WTC11 (cell line): Measurements from ENCODE around the gene PKIG. TPM values are rescaled to one million over a fixed set of nuclear protein-coding genes. Genes with fewer than 3 reads are reported as not detected.

Experiments used
- ATAC-seq: fragments of 200-7000 bp; cut with Tn5 transposase; 2 replicates; pipeline ENCODE4 v1.10.0; 2021; ENCODE audit warnings: mild to moderate bottlenecking, moderate library complexity
- CTCF ChIA-PET: fragments of 300-600 bp; sonication (Branson Sonifier 250); formaldehyde crosslinking; loops from one replicate; lab custom pipeline; 2021; ENCODE audit warnings: antibody characterized with exemption; lab: Charles Lee
- POLR2A ChIA-PET: fragments of 350-600 bp; sonication (Branson Sonifier 250); formaldehyde crosslinking; loops from one replicate; lab custom pipeline; 2021; ENCODE audit warnings: antibody characterized with exemption; lab: Charles Lee
- DNase-seq: peaks from one replicate; pipeline ENCODE4 v3.0.0; 2021; ENCODE audit warnings: low spot score
- H3K27ac Mint-ChIP-seq: 2 replicates; pipeline ENCODE4 v1.8.0; 2021; ENCODE audit warnings: mixed read lengths
- H3K27me3 Mint-ChIP-seq: 2 replicates; pipeline ENCODE4 v1.8.0; 2021; ENCODE audit warnings: low read depth, mild to moderate bottlenecking, moderate library complexity, mixed read lengths
- H3K36me3 Mint-ChIP-seq: 2 replicates; pipeline ENCODE4 v1.8.0; 2021; ENCODE audit warnings: mixed read lengths
- H3K4me1 Mint-ChIP-seq: 2 replicates; pipeline ENCODE4 v1.8.0; 2022; ENCODE audit warnings: mixed read lengths
- H3K4me3 Mint-ChIP-seq: 2 replicates; pipeline ENCODE4 v1.8.0; 2021; ENCODE audit warnings: mild to moderate bottlenecking, moderate library complexity, mixed read lengths
- H3K9me3 Mint-ChIP-seq: 2 replicates; pipeline ENCODE4 v1.8.0; 2021; ENCODE audit warnings: mixed read lengths
- ATF1 ChIP-seq: sonication (generic); formaldehyde crosslinking; IDR thresholded peaks from 2 replicates; pipeline ENCODE4 v1.8.1; 2023; ENCODE audit warnings: mild to moderate bottlenecking, moderate library complexity, missing genetic modification reagents
- CREB1 ChIP-seq: sonication (generic); formaldehyde crosslinking; IDR thresholded peaks from 2 replicates; pipeline ENCODE4 v1.8.0; 2023; ENCODE audit warnings: mild to moderate bottlenecking, missing genetic modification reagents
- ELF4 ChIP-seq: sonication (generic); formaldehyde crosslinking; IDR thresholded peaks from 2 replicates; pipeline ENCODE4 v1.8.1; 2022; ENCODE audit warnings: low read depth, mild to moderate bottlenecking, moderate library complexity, missing genetic modification reagents
- ESRRA ChIP-seq: sonication (generic); formaldehyde crosslinking; IDR thresholded peaks from 2 replicates; pipeline ENCODE4 v1.8.1; 2022; ENCODE audit warnings: mild to moderate bottlenecking, missing genetic modification reagents, borderline replicate concordance
- FOXP1 ChIP-seq: sonication (generic); formaldehyde crosslinking; IDR thresholded peaks from 2 replicates; pipeline ENCODE4 v1.8.0; 2022; ENCODE audit warnings: missing genetic modification reagents, mild to moderate bottlenecking, moderate library complexity, borderline replicate concordance
- HMGA2 ChIP-seq: fragments of 250-450 bp; sonication (Bioruptor Pico); IDR thresholded peaks from 2 replicates; pipeline ENCODE4 v1.4.0; 2021; ENCODE audit warnings: mild to moderate bottlenecking, moderate library complexity
- IRF1 ChIP-seq: sonication (generic); formaldehyde crosslinking; IDR thresholded peaks from 2 replicates; pipeline ENCODE4 v1.8.0; 2023; ENCODE audit warnings: missing genetic modification reagents
- JUN ChIP-seq: sonication (generic); formaldehyde crosslinking; IDR thresholded peaks from 2 replicates; pipeline ENCODE4 v1.8.0; 2023; ENCODE audit warnings: mild to moderate bottlenecking, missing genetic modification reagents
- KAT7 ChIP-seq: sonication (generic); formaldehyde crosslinking; IDR thresholded peaks from 2 replicates; pipeline ENCODE4 v1.8.1; 2023; ENCODE audit warnings: missing genetic modification reagents, mild to moderate bottlenecking, borderline replicate concordance
- MAX ChIP-seq: sonication (generic); formaldehyde crosslinking; IDR thresholded peaks from 2 replicates; pipeline ENCODE4 v1.8.0; 2022; ENCODE audit warnings: mild to moderate bottlenecking, missing genetic modification reagents
- MLX ChIP-seq: sonication (generic); formaldehyde crosslinking; IDR thresholded peaks from 2 replicates; pipeline ENCODE4 v1.8.1; 2023; ENCODE audit warnings: mild to moderate bottlenecking, missing genetic modification reagents, moderate library complexity
- NR2C2 ChIP-seq: sonication (generic); formaldehyde crosslinking; IDR thresholded peaks from 2 replicates; pipeline ENCODE4 v1.8.0; 2022; ENCODE audit warnings: mild to moderate bottlenecking, missing genetic modification reagents
- SMAD4 ChIP-seq: sonication (generic); formaldehyde crosslinking; IDR thresholded peaks from 2 replicates; pipeline ENCODE4 v1.8.0; 2022; ENCODE audit warnings: mild to moderate bottlenecking, missing genetic modification reagents
- USF2 ChIP-seq: sonication (generic); formaldehyde crosslinking; IDR thresholded peaks from 2 replicates; pipeline ENCODE4 v1.8.1; 2023; ENCODE audit warnings: mild to moderate bottlenecking, missing genetic modification reagents, moderate library complexity
- ZBTB21 ChIP-seq: sonication (generic); formaldehyde crosslinking; IDR thresholded peaks from 2 replicates; pipeline ENCODE4 v1.8.1; 2023; ENCODE audit warnings: mild to moderate bottlenecking, missing genetic modification reagents, borderline replicate concordance
- ZNF219 ChIP-seq: sonication (generic); formaldehyde crosslinking; IDR thresholded peaks from 2 replicates; pipeline ENCODE4 v1.8.0; 2023; ENCODE audit warnings: missing genetic modification reagents, mild to moderate bottlenecking, borderline replicate concordance
- ZNF396 ChIP-seq: fragments of 250-450 bp; sonication (Bioruptor Pico); IDR thresholded peaks from 2 replicates; pipeline ENCODE4 v1.8.0; 2021; ENCODE audit warnings: mild to moderate bottlenecking, moderate library complexity, borderline replicate concordance
- total RNA-seq: library from RNA; stranded (reverse); gene quantifications from 3 replicates; pipeline ENCODE4 v1.2.3, GENCODE V29; 2021
- TF ChIP-seq, protein P1 (sequence below): fragments of 200-600 bp; IDR thresholded peaks from 2 replicates; pipeline ENCODE4 v1.8.0; 2022; ENCODE audit warnings: antibody characterized with exemption
- TF ChIP-seq, protein P2 (sequence below): sonication (generic); formaldehyde crosslinking; IDR thresholded peaks from 2 replicates; pipeline ENCODE4 v1.8.0; 2022; ENCODE audit warnings: mild to moderate bottlenecking, missing genetic modification reagents
- TF ChIP-seq, protein P3 (sequence below): sonication (generic); formaldehyde crosslinking; conservative IDR thresholded peaks from 2 replicates; pipeline ENCODE4 v1.8.1; 2022; ENCODE audit warnings: mild to moderate bottlenecking, missing genetic modification reagents
- TF ChIP-seq, protein P4 (sequence below): fragments of 250-450 bp; sonication (Bioruptor Pico); IDR thresholded peaks from 2 replicates; pipeline ENCODE4 v1.8.0; 2021; ENCODE audit warnings: mild to moderate bottlenecking
- TF ChIP-seq, protein P5 (sequence below): sonication (generic); formaldehyde crosslinking; conservative IDR thresholded peaks from 2 replicates; pipeline ENCODE4 v1.8.1; 2023; ENCODE audit warnings: mild to moderate bottlenecking, low read depth, missing genetic modification reagents, moderate library complexity

PKIG gene
- total RNA-seq, 1 experiment from 2014 or later: 22.7 TPM

GRCh38 chr20:44620030-44620429, 37.7 kb downstream of the PKIG start:
- ATAC-seq: no peak
- Mint-ChIP-seq H3K27me3 (peaks cover 96% of the 10 kb centered on the region), H3K4me3 (no peak overlapping the region), H3K9me3 (no peaks in the 10 kb centered on the region), H3K36me3 (peaks cover 68% of the 10 kb centered on the region), H3K4me1 (peaks cover 33% of the 10 kb centered on the region), H3K27ac (no peak overlapping the region)
- TF ChIP-seq HMGA2 (CRISPR knock-in tag) (no peak), CREB1 (CRISPR knock-in tag) (no peak), JUN (CRISPR knock-in tag) (no peak), ZNF396 (CRISPR knock-in tag) (no peak), NR2C2 (CRISPR knock-in tag) (no peak), FOXP1 (no peak), ESRRA (no peak), ZBTB21 (CRISPR knock-in tag) (no peak), USF2 (CRISPR knock-in tag) (no peak)
- TF ChIP-seq, protein P1, sequence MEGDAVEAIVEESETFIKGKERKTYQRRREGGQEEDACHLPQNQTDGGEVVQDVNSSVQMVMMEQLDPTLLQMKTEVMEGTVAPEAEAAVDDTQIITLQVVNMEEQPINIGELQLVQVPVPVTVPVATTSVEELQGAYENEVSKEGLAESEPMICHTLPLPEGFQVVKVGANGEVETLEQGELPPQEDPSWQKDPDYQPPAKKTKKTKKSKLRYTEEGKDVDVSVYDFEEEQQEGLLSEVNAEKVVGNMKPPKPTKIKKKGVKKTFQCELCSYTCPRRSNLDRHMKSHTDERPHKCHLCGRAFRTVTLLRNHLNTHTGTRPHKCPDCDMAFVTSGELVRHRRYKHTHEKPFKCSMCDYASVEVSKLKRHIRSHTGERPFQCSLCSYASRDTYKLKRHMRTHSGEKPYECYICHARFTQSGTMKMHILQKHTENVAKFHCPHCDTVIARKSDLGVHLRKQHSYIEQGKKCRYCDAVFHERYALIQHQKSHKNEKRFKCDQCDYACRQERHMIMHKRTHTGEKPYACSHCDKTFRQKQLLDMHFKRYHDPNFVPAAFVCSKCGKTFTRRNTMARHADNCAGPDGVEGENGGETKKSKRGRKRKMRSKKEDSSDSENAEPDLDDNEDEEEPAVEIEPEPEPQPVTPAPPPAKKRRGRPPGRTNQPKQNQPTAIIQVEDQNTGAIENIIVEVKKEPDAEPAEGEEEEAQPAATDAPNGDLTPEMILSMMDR: no peak
- ChIA-PET CTCF (no interaction called here), POLR2A (no interaction called here)
- no peak for DNase-seq

- H3K27me3 Mint-ChIP-seq: peaks cover 83% of the 10 kb centered on the region
- CTCF ChIA-PET: interaction anchor here (0.7 kb wide), 1 partner anchor 232 kb away, joined by 3 read pairs; no protein-coding TSS in a partner anchor
- peaks cover 20% of the 10 kb centered on the region for H3K4me1 Mint-ChIP-seq
- POLR2A ChIA-PET: no interaction called here
- ATAC-seq: no peak
- no peak overlapping the region for H3K27ac Mint-ChIP-seq
- H3K36me3 Mint-ChIP-seq: peaks cover 62% of the 10 kb centered on the region
- H3K9me3 Mint-ChIP-seq: no peaks in the 10 kb centered on the region
- DNase-seq: no peak
- TF ChIP-seq CREB1 (CRISPR knock-in tag) (no peak), ZNF219 (CRISPR knock-in tag) (no peak), ATF1 (CRISPR knock-in tag) (no peak), ZBTB21 (CRISPR knock-in tag) (no peak), ELF4 (CRISPR knock-in tag) (no peak)
- H3K4me3 Mint-ChIP-seq: no peak overlapping the region
Measured at GRCh38 chr20:44621325-44621724, 38.9 kb downstream of the PKIG start.

DNA sequence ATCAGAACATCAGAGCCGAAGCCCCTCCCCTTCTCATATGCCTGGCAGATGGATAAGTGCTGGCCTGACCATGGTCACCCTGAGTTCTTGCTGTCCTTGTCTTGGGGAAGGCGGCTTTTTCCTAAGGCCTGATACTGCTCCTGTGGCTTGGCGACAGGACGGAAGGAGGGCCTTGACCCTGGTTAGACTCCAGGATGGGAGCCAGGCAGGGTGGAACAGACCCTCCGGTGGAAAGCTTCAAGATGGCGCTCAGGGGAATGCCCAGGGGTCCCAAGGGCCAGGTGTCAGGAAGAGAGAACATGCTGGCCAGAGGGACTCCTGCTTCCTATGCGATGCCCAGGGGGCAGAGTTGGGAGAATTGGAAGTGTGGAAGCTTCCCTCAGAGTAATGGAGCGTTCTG, 39.6 kb downstream of the PKIG start:
- TF ChIP-seq MLX (CRISPR knock-in tag) (no peak), SMAD4 (CRISPR knock-in tag) (no peak), MAX (CRISPR knock-in tag) (no peak), ZBTB21 (CRISPR knock-in tag) (no peak), FOXP1 (no peak), IRF1 (CRISPR knock-in tag) (no peak), KAT7 (no peak)
- TF ChIP-seq, protein P2, sequence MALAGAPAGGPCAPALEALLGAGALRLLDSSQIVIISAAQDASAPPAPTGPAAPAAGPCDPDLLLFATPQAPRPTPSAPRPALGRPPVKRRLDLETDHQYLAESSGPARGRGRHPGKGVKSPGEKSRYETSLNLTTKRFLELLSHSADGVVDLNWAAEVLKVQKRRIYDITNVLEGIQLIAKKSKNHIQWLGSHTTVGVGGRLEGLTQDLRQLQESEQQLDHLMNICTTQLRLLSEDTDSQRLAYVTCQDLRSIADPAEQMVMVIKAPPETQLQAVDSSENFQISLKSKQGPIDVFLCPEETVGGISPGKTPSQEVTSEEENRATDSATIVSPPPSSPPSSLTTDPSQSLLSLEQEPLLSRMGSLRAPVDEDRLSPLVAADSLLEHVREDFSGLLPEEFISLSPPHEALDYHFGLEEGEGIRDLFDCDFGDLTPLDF (CRISPR knock-in tag): no peak
- TF ChIP-seq, protein P3, sequence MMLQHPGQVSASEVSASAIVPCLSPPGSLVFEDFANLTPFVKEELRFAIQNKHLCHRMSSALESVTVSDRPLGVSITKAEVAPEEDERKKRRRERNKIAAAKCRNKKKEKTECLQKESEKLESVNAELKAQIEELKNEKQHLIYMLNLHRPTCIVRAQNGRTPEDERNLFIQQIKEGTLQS: no peak
- TF ChIP-seq, protein P4, sequence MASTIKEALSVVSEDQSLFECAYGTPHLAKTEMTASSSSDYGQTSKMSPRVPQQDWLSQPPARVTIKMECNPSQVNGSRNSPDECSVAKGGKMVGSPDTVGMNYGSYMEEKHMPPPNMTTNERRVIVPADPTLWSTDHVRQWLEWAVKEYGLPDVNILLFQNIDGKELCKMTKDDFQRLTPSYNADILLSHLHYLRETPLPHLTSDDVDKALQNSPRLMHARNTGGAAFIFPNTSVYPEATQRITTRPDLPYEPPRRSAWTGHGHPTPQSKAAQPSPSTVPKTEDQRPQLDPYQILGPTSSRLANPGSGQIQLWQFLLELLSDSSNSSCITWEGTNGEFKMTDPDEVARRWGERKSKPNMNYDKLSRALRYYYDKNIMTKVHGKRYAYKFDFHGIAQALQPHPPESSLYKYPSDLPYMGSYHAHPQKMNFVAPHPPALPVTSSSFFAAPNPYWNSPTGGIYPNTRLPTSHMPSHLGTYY (CRISPR knock-in tag): no peak
- TF ChIP-seq, protein P5, sequence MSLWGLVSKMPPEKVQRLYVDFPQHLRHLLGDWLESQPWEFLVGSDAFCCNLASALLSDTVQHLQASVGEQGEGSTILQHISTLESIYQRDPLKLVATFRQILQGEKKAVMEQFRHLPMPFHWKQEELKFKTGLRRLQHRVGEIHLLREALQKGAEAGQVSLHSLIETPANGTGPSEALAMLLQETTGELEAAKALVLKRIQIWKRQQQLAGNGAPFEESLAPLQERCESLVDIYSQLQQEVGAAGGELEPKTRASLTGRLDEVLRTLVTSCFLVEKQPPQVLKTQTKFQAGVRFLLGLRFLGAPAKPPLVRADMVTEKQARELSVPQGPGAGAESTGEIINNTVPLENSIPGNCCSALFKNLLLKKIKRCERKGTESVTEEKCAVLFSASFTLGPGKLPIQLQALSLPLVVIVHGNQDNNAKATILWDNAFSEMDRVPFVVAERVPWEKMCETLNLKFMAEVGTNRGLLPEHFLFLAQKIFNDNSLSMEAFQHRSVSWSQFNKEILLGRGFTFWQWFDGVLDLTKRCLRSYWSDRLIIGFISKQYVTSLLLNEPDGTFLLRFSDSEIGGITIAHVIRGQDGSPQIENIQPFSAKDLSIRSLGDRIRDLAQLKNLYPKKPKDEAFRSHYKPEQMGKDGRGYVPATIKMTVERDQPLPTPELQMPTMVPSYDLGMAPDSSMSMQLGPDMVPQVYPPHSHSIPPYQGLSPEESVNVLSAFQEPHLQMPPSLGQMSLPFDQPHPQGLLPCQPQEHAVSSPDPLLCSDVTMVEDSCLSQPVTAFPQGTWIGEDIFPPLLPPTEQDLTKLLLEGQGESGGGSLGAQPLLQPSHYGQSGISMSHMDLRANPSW: no peak
- ATAC-seq (no peak), DNase-seq (no peak)
- Mint-ChIP-seq H3K36me3 (peaks cover 61% of the 10 kb centered on the region), H3K27me3 (peaks cover 83% of the 10 kb centered on the region), H3K4me3 (no peak overlapping the region), H3K27ac (no peak overlapping the region), H3K9me3 (no peaks in the 10 kb centered on the region), H3K4me1 (peaks cover 14% of the 10 kb centered on the region)
- POLR2A ChIA-PET: no interaction called here
- CTCF ChIA-PET: interaction anchor here (0.7 kb wide), 1 partner anchor 233 kb away, joined by 3 read pairs; no protein-coding TSS in a partner anchor
